ENCODE measurements around the gene GALNT6. TPM values are rescaled to one million over a fixed set of nuclear protein-coding genes. Genes with fewer than 3 reads are reported as not detected.
"Not testable (repeated sequence)": the region's sequence is repeated elsewhere in the genome, so short reads cannot be mapped to it uniquely, and the experiment has no call there.

GALNT6 gene
- total RNA-seq, 1 experiment from 2014 or later: 27.6 TPM

DNA sequence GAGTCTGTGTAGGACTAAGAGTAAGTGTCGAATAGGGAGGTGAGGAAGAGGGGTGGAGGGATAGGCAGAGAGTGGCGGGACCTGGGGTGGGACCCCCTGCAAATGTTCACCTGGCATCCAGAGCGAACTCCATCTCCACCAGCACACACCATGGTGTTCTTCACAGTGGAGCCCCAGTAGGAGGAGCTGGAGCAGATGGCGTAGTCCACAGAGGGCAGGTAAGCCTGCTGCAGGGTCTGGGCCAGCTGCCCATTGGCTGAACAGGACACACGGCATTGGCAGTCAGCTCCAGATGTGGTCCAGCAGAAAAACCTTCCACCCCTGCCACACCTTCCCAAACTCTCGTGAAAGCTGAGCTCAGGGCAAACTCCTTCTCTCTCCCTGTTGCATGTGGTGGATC is 51.5 kb downstream of the GALNT6 start:
- CTCF ChIA-PET: interaction anchor here (0.8 to 6.8 kb wide), 10 partner anchors 9 to 478 kb away, joined by 3 to 110 read pairs (median 14); partner anchors contain the start of gene SMAGP
- intact Hi-C loops (cut with micrococcal nuclease): no loop called here

DNA sequence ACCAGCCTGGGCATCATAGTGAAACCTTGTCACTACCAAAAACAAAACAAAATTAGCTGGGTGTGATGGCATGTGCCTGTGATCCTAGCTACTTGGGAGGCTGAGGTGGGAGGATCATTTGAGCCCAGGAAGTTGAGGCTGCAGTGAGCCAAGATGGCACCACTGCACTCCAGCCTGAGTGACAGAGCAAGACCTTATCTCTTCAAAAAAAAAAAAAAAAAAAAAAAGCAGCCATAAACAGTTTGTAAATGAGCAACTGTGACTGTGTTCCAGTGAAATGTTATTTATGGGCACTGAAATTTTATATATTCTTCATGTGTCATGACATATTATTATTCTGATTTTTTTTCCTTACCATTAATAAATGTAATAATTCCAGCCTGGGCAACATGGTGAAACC is 53.9 kb downstream of the GALNT6 start:
- H3K27ac Mint-ChIP-seq (ENCODE audit: low read depth, unreplicated experiment); DNase-seq (ENCODE audit: unreplicated experiment); H3K4me3 Mint-ChIP-seq (ENCODE audit: unreplicated experiment); H3K36me3 Mint-ChIP-seq (ENCODE audit: insufficient read depth, unreplicated experiment); intact Hi-C loops (cut with micrococcal nuclease); H3K4me1 Mint-ChIP-seq (ENCODE audit: insufficient read depth, unreplicated experiment); BruUV-seq (replicated peaks); H3K27me3 Mint-ChIP-seq (ENCODE audit: insufficient read depth, unreplicated experiment); H3K9me3 Mint-ChIP-seq (ENCODE audit: unreplicated experiment): not testable (repeated sequence)
- POLR2A ChIA-PET: interaction anchor here (0.6 kb wide), 1 partner anchor 97 kb away, joined by 4 read pairs; no protein-coding TSS in a partner anchor
- CTCF ChIA-PET: interaction anchor here (0.7 to 6.8 kb wide), 2 partner anchors 68 to 306 kb away, joined by 3 to 110 read pairs; partner anchors contain the start of gene SMAGP

More for the DNA sequence above, 51.5 kb downstream of the GALNT6 start:
- POLR2A ChIA-PET: interaction anchor here (1.1 to 5.0 kb wide), 3 partner anchors 52 to 100 kb away, joined by 3 to 38 read pairs (median 17); partner anchors contain the start of genes DAZAP2, GALNT6 and SMAGP
- BruUV-seq (replicated peaks): no TSS peak
- no peak overlapping the region for H3K27ac Mint-ChIP-seq (ENCODE audit: low read depth, unreplicated experiment)
- H3K27me3 Mint-ChIP-seq (ENCODE audit: insufficient read depth, unreplicated experiment): no peaks in the 10 kb centered on the region
- no peaks in the 10 kb centered on the region for H3K36me3 Mint-ChIP-seq (ENCODE audit: insufficient read depth, unreplicated experiment)
- no peak for DNase-seq (ENCODE audit: unreplicated experiment)
- no peak for TF ChIP-seq CTCF (IDR thresholded peaks at IDR 0.05; ENCODE audit: unreplicated experiment)
- H3K9me3 Mint-ChIP-seq (ENCODE audit: unreplicated experiment): no peaks in the 10 kb centered on the region
- H3K4me1 Mint-ChIP-seq (ENCODE audit: insufficient read depth, unreplicated experiment): peaks cover 4% of the 10 kb centered on the region
- H3K4me3 Mint-ChIP-seq (ENCODE audit: unreplicated experiment): no peak overlapping the region

DNA sequence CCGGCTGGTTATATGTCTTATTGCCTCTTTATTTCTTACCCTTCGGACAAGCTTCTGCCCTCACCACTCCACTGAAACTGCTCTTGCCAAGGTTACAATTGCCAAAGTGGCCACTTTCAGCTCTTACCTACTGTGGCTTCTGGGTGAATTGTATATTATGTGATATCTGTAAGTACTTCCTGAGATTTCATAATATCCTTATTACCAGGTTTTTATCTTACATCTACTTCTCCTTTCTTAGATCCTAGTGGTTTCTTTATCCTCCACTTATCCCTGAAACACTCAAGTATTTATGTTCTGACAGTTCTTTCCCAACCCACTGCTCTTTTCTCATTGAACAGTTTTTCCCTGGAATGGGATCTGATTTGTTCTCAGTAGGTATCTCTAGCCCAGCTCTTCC is 55.3 kb downstream of the GALNT6 start:
- no peaks in the 10 kb centered on the region for H3K4me1 Mint-ChIP-seq (ENCODE audit: insufficient read depth, unreplicated experiment)
- no peak overlapping the region for H3K27ac Mint-ChIP-seq (ENCODE audit: low read depth, unreplicated experiment)
- no peak for DNase-seq (ENCODE audit: unreplicated experiment)
- H3K36me3 Mint-ChIP-seq (ENCODE audit: insufficient read depth, unreplicated experiment): peaks cover 7% of the 10 kb centered on the region
- CTCF ChIA-PET: interaction anchor here (1.7 kb wide), 1 partner anchor 15 kb away, joined by 6 read pairs; no protein-coding TSS in a partner anchor
- BruUV-seq (replicated peaks): no TSS peak
- H3K4me3 Mint-ChIP-seq (ENCODE audit: unreplicated experiment): no peak overlapping the region
- no peak for TF ChIP-seq CTCF (IDR thresholded peaks at IDR 0.05; ENCODE audit: unreplicated experiment)
- intact Hi-C loops (cut with micrococcal nuclease): no loop called here
- POLR2A ChIA-PET: interaction anchor here (0.6 kb wide), 1 partner anchor 306 kb away, joined by 3 read pairs; no protein-coding TSS in a partner anchor
- no peaks in the 10 kb centered on the region for H3K27me3 Mint-ChIP-seq (ENCODE audit: insufficient read depth, unreplicated experiment)
- H3K9me3 Mint-ChIP-seq (ENCODE audit: unreplicated experiment): no peaks in the 10 kb centered on the region

GRCh38 chr12:51334764-51335163 is 56.4 kb downstream of the GALNT6 start:
- H3K27ac Mint-ChIP-seq (ENCODE audit: low read depth, unreplicated experiment): no peak overlapping the region
- no peak overlapping the region for H3K4me3 Mint-ChIP-seq (ENCODE audit: unreplicated experiment)
- intact Hi-C loops (cut with micrococcal nuclease): no loop called here
- ChIA-PET POLR2A (no interaction called here), CTCF (interaction anchor here (0.6 to 1.7 kb wide), 2 partner anchors 16 to 258 kb away, joined by 3 to 6 read pairs; no protein-coding TSS in a partner anchor)
- no peak for TF ChIP-seq CTCF (IDR thresholded peaks at IDR 0.05; ENCODE audit: unreplicated experiment)
- no peaks in the 10 kb centered on the region for H3K9me3 Mint-ChIP-seq (ENCODE audit: unreplicated experiment)
- no peak for DNase-seq (ENCODE audit: unreplicated experiment)
- no TSS peak for BruUV-seq (replicated peaks)
- H3K27me3 Mint-ChIP-seq (ENCODE audit: insufficient read depth, unreplicated experiment): no peaks in the 10 kb centered on the region
- peaks cover 7% of the 10 kb centered on the region for H3K36me3 Mint-ChIP-seq (ENCODE audit: insufficient read depth, unreplicated experiment)
- no peaks in the 10 kb centered on the region for H3K4me1 Mint-ChIP-seq (ENCODE audit: insufficient read depth, unreplicated experiment)
